NB4 (cell line): ENCODE measurements around the gene ANKS1B.

ENCODE experiments used
- CTCF ChIP-seq: IDR thresholded peaks from one replicate; pipeline ENCODE4 v1.5.1; 2012; ENCODE audit warnings: low read depth, low read length
- MAX ChIP-seq: IDR thresholded peaks from 2 replicates; pipeline ENCODE4 v1.6.1; 2011; ENCODE audit warnings: low read depth, low read length

- no peak for TF ChIP-seq MAX
- no peak for TF ChIP-seq CTCF
Measured at GRCh38 chr12:99906786-99907579, 77.8 kb downstream of the ANKS1B start.
